Colonic mucosa (tissue), 4 donors: ENCODE measurements around the gene PLCG2. TPM values are rescaled to one million over a fixed set of nuclear protein-coding genes. Genes with fewer than 3 reads are reported as not detected.

Source experiments
- DNase-seq: peaks from one replicate; pipeline ENCODE4 v3.0.0-alpha.2; 2020
- H3K27ac ChIP-seq: fragments of 200-600 bp; one replicate; pipeline ENCODE4 v1.8.0; 2021
- H3K27me3 ChIP-seq: fragments of 200-600 bp; one replicate; pipeline ENCODE4 v1.8.0; 2021
- H3K36me3 ChIP-seq: fragments of 200-600 bp; one replicate; pipeline ENCODE4 v1.8.0; 2021
- H3K4me1 ChIP-seq: fragments of 200-600 bp; one replicate; pipeline ENCODE4 v1.8.0; 2021; ENCODE audit warnings: mild to moderate bottlenecking
- H3K4me3 ChIP-seq: fragments of 200-600 bp; one replicate; pipeline ENCODE4 v1.8.0; 2021
- H3K9ac ChIP-seq, 2 donors: one replicate each; pipeline ENCODE4 v1.7.0; 2013; ENCODE audit warnings: control low read depth in 2 of 2, low read depth in 2 of 2, low read length in 2 of 2
- H3K9me3 ChIP-seq: fragments of 200-600 bp; one replicate; pipeline ENCODE4 v1.8.0; 2021
- intact Hi-C: fragments of 100-400 bp; cut with DNase I; formaldehyde crosslinking; loops from one replicate; pipeline ENCODE4 v1.14.1; 2022
- total RNA-seq, 2 donors: library from RNA; stranded (reverse); fragmentation: NEBNext Ultra II Directional in 1 of 2; extraction: Animal tissue kit (Norgen Biotek cat#: 25700) in 1 of 2; gene quantifications; one replicate each; pipeline ENCODE4 v1.2.1, GENCODE V29; 2021
- TF ChIP-seq, protein P1 (sequence below): fragments of 200-600 bp; IDR thresholded peaks from one replicate; pipeline ENCODE4 v1.8.0; 2022; ENCODE audit warnings: antibody characterized with exemption, mild to moderate bottlenecking
- donor health status: healthy.
- donor health status: DM: no; HTN: no; CAD: no.
- donor health status: DM: no; HTN: no; CAD: no.

The PLCG2 gene
- total RNA-seq, 2 donors from 2014 or later = 9.1 to 9.6 TPM

DNA sequence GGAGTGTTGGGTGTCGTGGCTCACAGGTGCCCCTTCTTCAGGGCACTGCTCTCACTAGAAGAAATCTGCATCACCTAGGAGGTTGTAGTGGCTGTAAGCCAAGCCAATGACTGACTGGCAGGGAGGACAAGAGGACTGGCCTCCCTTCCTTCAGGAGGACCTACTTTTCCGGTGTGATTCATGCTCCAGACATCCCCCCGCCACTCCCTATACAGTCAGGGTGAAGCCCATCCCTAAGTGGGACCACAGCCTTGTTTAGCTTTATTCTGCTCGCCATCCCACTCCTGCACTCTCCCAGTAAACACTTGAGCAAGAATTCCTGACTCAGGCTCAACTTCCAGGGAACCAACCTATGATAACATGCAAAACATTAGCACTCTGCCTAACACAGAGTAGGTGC lies 67.0 kb downstream of the PLCG2 start:
- TF ChIP-seq, protein P1, sequence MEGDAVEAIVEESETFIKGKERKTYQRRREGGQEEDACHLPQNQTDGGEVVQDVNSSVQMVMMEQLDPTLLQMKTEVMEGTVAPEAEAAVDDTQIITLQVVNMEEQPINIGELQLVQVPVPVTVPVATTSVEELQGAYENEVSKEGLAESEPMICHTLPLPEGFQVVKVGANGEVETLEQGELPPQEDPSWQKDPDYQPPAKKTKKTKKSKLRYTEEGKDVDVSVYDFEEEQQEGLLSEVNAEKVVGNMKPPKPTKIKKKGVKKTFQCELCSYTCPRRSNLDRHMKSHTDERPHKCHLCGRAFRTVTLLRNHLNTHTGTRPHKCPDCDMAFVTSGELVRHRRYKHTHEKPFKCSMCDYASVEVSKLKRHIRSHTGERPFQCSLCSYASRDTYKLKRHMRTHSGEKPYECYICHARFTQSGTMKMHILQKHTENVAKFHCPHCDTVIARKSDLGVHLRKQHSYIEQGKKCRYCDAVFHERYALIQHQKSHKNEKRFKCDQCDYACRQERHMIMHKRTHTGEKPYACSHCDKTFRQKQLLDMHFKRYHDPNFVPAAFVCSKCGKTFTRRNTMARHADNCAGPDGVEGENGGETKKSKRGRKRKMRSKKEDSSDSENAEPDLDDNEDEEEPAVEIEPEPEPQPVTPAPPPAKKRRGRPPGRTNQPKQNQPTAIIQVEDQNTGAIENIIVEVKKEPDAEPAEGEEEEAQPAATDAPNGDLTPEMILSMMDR = no peak
- H3K9me3 ChIP-seq = no peaks in the 10 kb centered on the region
- no peaks in the 10 kb centered on the region for H3K4me1 ChIP-seq
- no peak overlapping the region for H3K4me3 ChIP-seq
- intact Hi-C loops = no loop called here
- H3K36me3 ChIP-seq = no peaks in the 10 kb centered on the region
- no peak overlapping the region for H3K27ac ChIP-seq
- no peaks in the 10 kb centered on the region for H3K27me3 ChIP-seq
- H3K9ac ChIP-seq = peak overlapping the region in 1 of 2 donors; percentile 8
- no peak for DNase-seq

DNA sequence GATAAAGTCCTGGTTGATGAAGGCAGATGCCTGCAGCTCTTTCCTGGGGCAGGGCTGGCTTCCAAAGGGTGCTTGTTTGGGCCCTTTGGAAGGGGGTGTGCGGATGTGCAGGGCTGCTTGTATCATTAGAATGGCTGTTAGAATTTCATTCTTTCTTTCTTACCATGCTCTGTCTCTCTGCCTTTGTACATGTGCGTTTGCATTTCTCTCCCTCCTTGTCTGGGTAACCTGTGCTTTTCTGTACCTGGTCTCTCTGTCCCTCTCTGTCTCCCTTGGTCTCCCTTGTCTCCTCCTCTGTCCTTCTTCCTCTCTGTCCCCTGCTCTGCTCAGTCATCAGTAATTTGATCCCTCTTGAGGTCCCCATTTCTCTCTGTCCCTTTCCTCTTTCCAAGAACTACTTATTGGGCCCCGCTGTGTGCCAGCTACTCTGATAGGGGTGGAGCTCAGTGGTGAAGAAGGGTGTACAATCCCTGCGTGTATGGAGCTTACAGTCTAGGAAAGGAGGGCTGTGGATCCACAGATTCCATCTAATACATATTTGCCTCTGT lies 69.3 kb downstream of the PLCG2 start:
- H3K4me3 ChIP-seq = no peak overlapping the region
- H3K9me3 ChIP-seq = no peaks in the 10 kb centered on the region
- DNase-seq = no peak
- H3K9ac ChIP-seq = no peak overlapping the region
- no peaks in the 10 kb centered on the region for H3K27me3 ChIP-seq
- H3K27ac ChIP-seq = no peak overlapping the region
- no peaks in the 10 kb centered on the region for H3K36me3 ChIP-seq
- TF ChIP-seq, protein P1 = no peak
- intact Hi-C loops = no loop called here
- H3K4me1 ChIP-seq = no peaks in the 10 kb centered on the region

- Histone ChIP-seq H3K4me1 (no peaks in the 10 kb centered on the region), H3K9me3 (no peaks in the 10 kb centered on the region)
Measured at GRCh38 chr16:81850197-81850944, 71.3 kb downstream of the PLCG2 start.

GRCh38 chr16:81852347-81852746 lies 73.3 kb downstream of the PLCG2 start:
- H3K36me3 ChIP-seq = no peaks in the 10 kb centered on the region
- no peaks in the 10 kb centered on the region for H3K9me3 ChIP-seq
- no peaks in the 10 kb centered on the region for H3K27me3 ChIP-seq
- intact Hi-C loops = no loop called here
- TF ChIP-seq, protein P1 = no peak
- no peak overlapping the region for H3K27ac ChIP-seq
- no peak overlapping the region for H3K9ac ChIP-seq
- DNase-seq = no peak
- no peak overlapping the region for H3K4me3 ChIP-seq
- no peaks in the 10 kb centered on the region for H3K4me1 ChIP-seq

More at GRCh38 chr16:81850197-81850944, 71.3 kb downstream of the PLCG2 start:
- DNase-seq = no peak
- H3K36me3 ChIP-seq = no peaks in the 10 kb centered on the region
- H3K27me3 ChIP-seq = no peaks in the 10 kb centered on the region
- TF ChIP-seq, protein P1 = no peak
- intact Hi-C loops = no loop called here
- H3K4me3 ChIP-seq = no peak overlapping the region
- no peak overlapping the region for H3K9ac ChIP-seq
- no peak overlapping the region for H3K27ac ChIP-seq

DNA sequence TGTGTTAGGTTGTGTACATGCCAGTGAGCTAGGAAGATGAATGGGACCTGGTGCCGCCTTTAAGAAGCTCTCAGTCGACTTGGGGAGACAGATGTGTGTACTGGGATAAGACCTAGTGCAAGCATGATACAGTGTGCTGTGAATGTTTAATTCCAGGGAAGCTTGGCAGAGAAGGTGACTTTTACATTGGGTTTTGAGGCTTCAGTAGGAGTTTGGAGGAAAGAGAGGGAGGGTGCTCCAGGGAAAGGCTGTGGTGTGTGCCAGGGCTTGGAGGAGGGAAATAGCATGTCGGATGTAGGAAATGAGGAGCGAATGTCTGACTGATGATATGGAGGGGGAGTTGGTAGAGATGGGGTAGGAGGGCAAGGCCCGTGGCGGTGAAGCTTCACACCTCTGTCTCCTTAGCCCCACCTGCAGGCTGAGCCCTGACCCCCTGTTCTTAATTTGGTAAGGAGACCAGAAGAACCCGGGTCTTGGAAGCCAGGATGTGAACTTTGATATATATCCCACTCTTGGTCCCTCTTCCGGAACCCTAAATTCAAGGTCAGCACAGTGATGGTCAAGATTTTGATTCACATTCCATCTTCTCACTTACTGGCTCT lies 76.6 kb downstream of the PLCG2 start:
- no peaks in the 10 kb centered on the region for H3K9me3 ChIP-seq
- no peak overlapping the region for H3K4me3 ChIP-seq
- TF ChIP-seq, protein P1 = no peak
- H3K36me3 ChIP-seq = no peaks in the 10 kb centered on the region
- no peak for DNase-seq
- H3K9ac ChIP-seq = no peak overlapping the region
- H3K27me3 ChIP-seq = no peaks in the 10 kb centered on the region
- no peak overlapping the region for H3K27ac ChIP-seq
- no peaks in the 10 kb centered on the region for H3K4me1 ChIP-seq
- intact Hi-C loops = no loop called here
